ENCODE data around the gene TSPAN5. TPM values are rescaled to one million over a fixed set of nuclear protein-coding genes. Genes with fewer than 3 reads are reported as not detected.

TSPAN5 gene
- polyA plus RNA-seq, 1 experiment, result 190 TPM

DNA sequence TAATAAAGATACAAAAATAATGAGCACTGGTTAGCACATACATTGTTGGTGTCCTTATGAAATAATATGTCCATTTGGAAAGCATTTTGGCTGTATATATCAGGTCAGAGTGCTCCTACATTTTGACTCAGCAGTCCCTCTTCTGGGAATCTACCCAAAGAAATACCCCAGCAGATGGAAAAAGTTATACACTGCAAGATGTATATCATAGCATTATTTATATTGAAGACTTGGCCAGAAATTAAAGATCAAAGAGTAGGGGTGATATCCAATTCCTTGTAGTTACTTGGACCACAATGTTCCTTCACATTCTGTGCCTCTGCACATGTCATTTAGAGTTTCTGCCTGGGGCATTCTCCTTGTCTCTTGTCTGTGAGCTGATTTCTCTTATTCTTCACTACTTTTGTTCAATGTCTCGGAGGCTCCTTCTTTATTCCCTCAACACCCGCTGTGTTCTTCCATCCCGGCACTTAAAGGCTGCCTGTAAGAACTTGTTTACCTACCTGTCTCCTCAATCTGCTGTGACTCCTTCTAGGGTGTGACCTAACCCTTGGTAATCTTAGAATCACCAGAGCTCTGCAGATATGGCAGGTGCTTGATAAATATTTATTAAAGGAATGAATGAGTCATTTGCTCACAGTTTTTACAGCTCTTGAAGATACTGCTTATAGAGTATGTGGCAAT lies 3.1 kb upstream of the TSPAN5 start:
- CTCF ChIA-PET, result no interaction called here
- POLR2A ChIA-PET, result interaction anchor here (0.6 kb wide), 1 partner anchor 193 kb away, joined by 3 read pairs; no protein-coding TSS in a partner anchor
- no peak for TF ChIP-seq CTCF (IDR thresholded peaks at IDR 0.05; ENCODE audit: low read depth, low read length)
- H3K9me3 ChIP-seq (ENCODE audit: control insufficient read depth, insufficient read depth, low read length), result peaks cover 8% of the 10 kb centered on the region
- peak overlapping the region; percentile 52 for H3K27ac ChIP-seq (ENCODE audit: low read depth, low read length)
- DNase-seq (ENCODE audit: low read depth, low spot score), result no peak
- no peaks in the 10 kb centered on the region for H3K27me3 ChIP-seq (ENCODE audit: control insufficient read depth, insufficient read depth, low read length)
- H3K4me3 ChIP-seq (ENCODE audit: low read depth, low read length), result no peak overlapping the region

DNA sequence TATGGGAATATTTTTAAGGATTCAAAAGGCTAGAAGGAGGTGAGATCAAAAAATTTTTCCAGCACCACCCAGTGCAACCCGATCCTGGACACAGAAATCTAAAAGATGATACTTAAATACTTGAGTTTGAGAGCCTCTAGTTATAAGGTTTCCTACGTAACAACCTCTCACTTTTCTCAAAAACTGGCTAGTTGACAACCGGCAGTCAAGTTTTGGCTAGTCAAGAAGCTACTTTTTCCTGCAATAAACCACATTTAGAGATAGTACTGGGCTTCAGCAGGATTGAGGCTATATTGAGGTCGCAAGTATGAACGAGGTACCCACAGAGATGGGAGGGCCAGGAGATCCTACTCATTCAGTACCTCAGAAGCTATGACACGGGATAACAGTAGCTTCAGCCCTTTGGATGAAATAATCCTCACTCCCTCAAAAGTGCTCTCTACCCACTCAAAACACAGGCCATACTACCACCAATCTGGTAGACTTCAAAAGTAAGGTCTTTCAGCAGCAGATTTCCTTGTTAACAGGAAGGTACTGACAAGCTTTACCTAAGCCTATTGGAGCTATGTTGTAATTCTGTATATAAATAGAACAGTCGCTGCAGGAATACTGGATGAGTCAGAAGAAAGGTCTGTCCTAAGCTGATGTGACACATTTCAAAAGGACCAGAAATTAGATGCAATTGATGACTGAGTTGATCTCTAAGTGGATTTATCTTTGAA lies 1.5 kb upstream of the TSPAN5 start:
- no peaks in the 10 kb centered on the region for H3K27me3 ChIP-seq (ENCODE audit: control insufficient read depth, insufficient read depth, low read length)

DNA sequence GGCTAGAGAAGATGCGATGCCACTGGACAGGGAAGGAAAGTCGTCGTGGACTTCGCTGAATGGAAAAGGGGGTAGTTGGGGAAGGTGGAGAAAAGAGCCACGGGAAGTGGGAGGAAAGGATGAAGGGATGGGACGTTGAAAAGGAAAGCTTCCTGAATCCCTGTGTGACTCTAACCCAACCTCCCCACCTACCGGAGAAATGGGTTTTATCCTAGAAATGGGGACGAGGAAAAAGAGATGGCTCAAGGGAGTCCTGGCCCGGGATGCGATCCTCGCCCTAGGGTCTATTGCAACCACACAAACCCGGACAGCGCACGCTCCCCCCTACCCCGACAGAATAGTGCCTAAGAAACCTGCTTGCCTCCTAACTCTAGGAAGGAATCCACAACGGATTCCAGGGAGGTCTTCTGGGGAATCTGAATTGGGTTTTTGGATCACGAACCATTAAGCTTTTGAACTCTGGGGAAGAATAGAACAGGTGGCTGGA lies 738 bp upstream of the TSPAN5 start:
- no peaks in the 10 kb centered on the region; the same call in 1 of the 2 replicates for H3K9me3 ChIP-seq (ENCODE audit: control insufficient read depth, insufficient read depth, low read length)
- peak overlapping the region; percentile 97 for H3K4me3 ChIP-seq (ENCODE audit: low read depth, low read length)
- ChIA-PET CTCF (interaction anchor here (0.6 to 3.4 kb wide), 5 partner anchors 86 to 397 kb away, joined by 3 to 30 read pairs (median 4); no protein-coding TSS in a partner anchor), POLR2A (interaction anchor here (0.7 kb wide), 1 partner anchor 142 kb away, joined by 3 read pairs; no protein-coding TSS in a partner anchor)
- H3K27ac ChIP-seq (ENCODE audit: low read depth, low read length), result peak overlapping the region; percentile 31
- no peaks in the 10 kb centered on the region for H3K27me3 ChIP-seq (ENCODE audit: control insufficient read depth, insufficient read depth, low read length)
- DNase-seq (ENCODE audit: low read depth, low spot score), result no peak
- TF ChIP-seq CTCF (IDR thresholded peaks at IDR 0.05; ENCODE audit: low read depth, low read length), result no peak

More for the DNA sequence above, 1.5 kb upstream of the TSPAN5 start:
- no peak overlapping the region for H3K27ac ChIP-seq (ENCODE audit: low read depth, low read length)
- POLR2A ChIA-PET, result interaction anchor here (0.7 to 0.9 kb wide), 2 partner anchors 93 to 142 kb away, joined by 3 read pairs; no protein-coding TSS in a partner anchor
- no peak for TF ChIP-seq CTCF (IDR thresholded peaks at IDR 0.05; ENCODE audit: low read depth, low read length)
- peak overlapping the region; percentile 97 for H3K4me3 ChIP-seq (ENCODE audit: low read depth, low read length)
- DNase-seq (ENCODE audit: low read depth, low spot score), result no peak
- CTCF ChIA-PET, result interaction anchor here (0.6 to 3.4 kb wide), 4 partner anchors 85 to 396 kb away, joined by 3 to 30 read pairs (median 5); no protein-coding TSS in a partner anchor
- H3K9me3 ChIP-seq (ENCODE audit: control insufficient read depth, insufficient read depth, low read length), result peaks cover 3% of the 10 kb centered on the region

DNA sequence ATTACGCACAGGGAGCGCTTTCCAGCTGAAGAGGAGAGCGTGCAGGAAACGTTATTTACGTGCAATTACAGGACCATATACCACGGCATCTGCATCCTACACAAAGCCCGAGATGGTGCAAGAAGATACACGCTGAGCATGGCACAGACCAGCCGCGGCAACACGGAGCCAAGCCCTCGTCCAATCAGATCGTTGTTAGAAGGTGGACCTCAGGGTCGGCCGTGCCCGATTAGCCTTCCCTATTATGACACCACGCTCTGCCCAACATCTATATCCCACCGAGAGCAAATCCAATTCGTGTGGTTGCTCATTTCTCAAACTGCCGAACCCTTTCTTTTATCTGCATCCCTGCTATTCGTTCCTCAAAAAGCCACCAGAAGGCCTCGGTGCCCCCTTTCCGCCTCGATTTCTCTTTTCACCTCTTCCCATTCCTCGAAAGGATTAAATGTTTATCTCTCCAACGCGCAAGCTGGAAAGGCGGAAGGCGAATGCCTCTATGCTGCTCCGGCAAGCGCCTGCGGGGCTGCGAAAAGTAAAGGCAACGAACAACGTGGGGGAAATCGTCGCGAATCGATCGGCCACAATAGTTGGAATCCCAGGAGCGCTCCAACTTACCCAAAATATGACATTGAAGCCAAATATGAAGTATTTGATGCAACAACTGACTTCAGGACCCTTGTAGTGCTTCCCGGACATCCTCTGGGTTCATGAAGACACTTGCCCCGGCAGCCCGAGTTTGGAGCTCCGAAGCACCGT lies 702 bp downstream of the TSPAN5 start:
- Histone ChIP-seq H3K27ac (ENCODE audit: low read depth, low read length) (peak overlapping the region; percentile 80), H3K4me3 (ENCODE audit: low read depth, low read length) (peak overlapping the region; percentile 97), H3K9me3 (ENCODE audit: control insufficient read depth, insufficient read depth, low read length) (no peaks in the 10 kb centered on the region; the same call in 1 of the 2 replicates), H3K27me3 (ENCODE audit: control insufficient read depth, insufficient read depth, low read length) (no peaks in the 10 kb centered on the region)
- ChIA-PET CTCF (interaction anchor here (0.7 to 3.4 kb wide), 3 partner anchors 131 to 271 kb away, joined by 3 to 30 read pairs (median 7); partner anchors contain the start of gene EIF4E), POLR2A (interaction anchor here (0.6 to 1.2 kb wide), 9 partner anchors 51 to 428 kb away, joined by 3 to 5 read pairs (median 3); no protein-coding TSS in a partner anchor)
- DNase-seq (ENCODE audit: low read depth, low spot score), result no peak
- no peak for TF ChIP-seq CTCF (IDR thresholded peaks at IDR 0.05; ENCODE audit: low read depth, low read length)

Data from AG04450 (cell line).